OCI-LY1 (cell line): ENCODE data around the gene CLOCK.

Experiments used
- H2AFZ ChIP-seq: fragments of 200-600 bp; sonication (generic), shearing (Covaris generic); 2 replicates; pipeline ENCODE4 v1.6.0; 2014; ENCODE audit warnings: antibody characterized with exemption, mild to moderate bottlenecking, low read length
- H3F3A ChIP-seq: fragments of 200-600 bp; sonication (generic), shearing (Covaris generic); 2 replicates; pipeline ENCODE4 v1.6.0; 2014; ENCODE audit warnings: mild to moderate bottlenecking, antibody characterized with exemption, low read length, moderate library complexity; ENCODE audit not compliant: insufficient read depth
- H3K27ac ChIP-seq: fragments of 200-600 bp; sonication (generic); 2 replicates; pipeline ENCODE4 v1.5.1; 2014; ENCODE audit warnings: low read length, mixed run types, mild to moderate bottlenecking, low read depth; ENCODE audit not compliant: poor library complexity, severe bottlenecking
- H3K27me3 ChIP-seq: fragments of 200-600 bp; sonication (generic); 2 replicates; pipeline ENCODE4 v1.6.0; 2014; ENCODE audit warnings: antibody characterized with exemption, mild to moderate bottlenecking, low read length, moderate library complexity; ENCODE audit not compliant: insufficient read depth
- H3K36me3 ChIP-seq: fragments of 200-600 bp; sonication (generic); 2 replicates; pipeline ENCODE4 v1.6.1; 2014; ENCODE audit warnings: mild to moderate bottlenecking, antibody characterized with exemption, low read length, moderate library complexity, mixed read lengths; ENCODE audit not compliant: insufficient read depth
- H3K4me1 ChIP-seq: fragments of 200-600 bp; sonication (generic); 2 replicates; pipeline ENCODE4 v1.5.1; 2014; ENCODE audit warnings: mild to moderate bottlenecking, low read length, moderate library complexity; ENCODE audit not compliant: insufficient read depth, severe bottlenecking
- H3K4me2 ChIP-seq: fragments of 200-600 bp; sonication (generic), shearing (Covaris generic); 2 replicates; pipeline ENCODE4 v1.6.1; 2014; ENCODE audit warnings: low read length
- H3K4me3 ChIP-seq: fragments of 200-600 bp; sonication (generic); 2 replicates; pipeline ENCODE4 v1.5.1; 2014; ENCODE audit warnings: low read length, low read depth, mild to moderate bottlenecking, mixed read lengths; ENCODE audit not compliant: poor library complexity, severe bottlenecking
- H3K79me2 ChIP-seq: fragments of 200-600 bp; shearing (Covaris generic); 2 replicates; pipeline ENCODE4 v1.6.1; 2016; ENCODE audit warnings: mixed run types, low read length, mixed read lengths; ENCODE audit not compliant: insufficient read depth
- H3K9ac ChIP-seq: fragments of 200-600 bp; sonication (generic), shearing (Covaris generic); 2 replicates; pipeline ENCODE4 v1.6.1; 2014; ENCODE audit warnings: mild to moderate bottlenecking, low read length, mixed read lengths
- H3K9me2 ChIP-seq: fragments of 200-600 bp; sonication (generic), shearing (Covaris generic); 2 replicates; pipeline ENCODE4 v1.6.1; 2014; ENCODE audit warnings: low read depth, mild to moderate bottlenecking, low read length, mixed read lengths
- H3K9me3 ChIP-seq: fragments of 200-600 bp; shearing (Covaris generic); 2 replicates; pipeline ENCODE4 v1.6.1; 2014; ENCODE audit warnings: low read length, mixed read lengths
- H4K20me1 ChIP-seq: fragments of 200-600 bp; sonication (generic), shearing (Covaris generic); 2 replicates; pipeline ENCODE4 v1.6.0; 2016; ENCODE audit warnings: mild to moderate bottlenecking, low read length; ENCODE audit not compliant: insufficient read depth
- CTCF ChIP-seq: fragments of 200-600 bp; sonication (generic), shearing (Covaris generic); IDR thresholded peaks from 2 replicates; pipeline ENCODE4 v1.5.1; 2017; ENCODE audit warnings: mild to moderate bottlenecking, antibody characterized with exemption, low read length, moderate library complexity, mixed read lengths
- EZH2 ChIP-seq: fragments of 200-600 bp; sonication (generic), shearing (Covaris generic); IDR thresholded peaks from 2 replicates; pipeline ENCODE4 v1.8.0; 2017; ENCODE audit warnings: borderline replicate concordance, mixed run types, mild to moderate bottlenecking, antibody characterized with exemption, low read length, moderate library complexity, mixed read lengths

Gene CLOCK

GRCh38 chr4:55431710-55432336 is 114.9 kb downstream of the CLOCK start:
- no peaks in the 10 kb centered on the region for H4K20me1 ChIP-seq
- no peaks in the 10 kb centered on the region for H3K79me2 ChIP-seq
- no peak overlapping the region for H3K4me3 ChIP-seq
- peaks cover 72% of the 10 kb centered on the region for H3K36me3 ChIP-seq
- H2AFZ ChIP-seq: no peak overlapping the region
- H3K27me3 ChIP-seq: no peaks in the 10 kb centered on the region
- no peaks in the 10 kb centered on the region for H3K4me1 ChIP-seq
- no peaks in the 10 kb centered on the region for H3F3A ChIP-seq
- TF ChIP-seq CTCF (no peak), EZH2 (no peak)
- H3K9ac ChIP-seq: no peak overlapping the region
- no peak overlapping the region for H3K27ac ChIP-seq
- no peaks in the 10 kb centered on the region for H3K9me2 ChIP-seq
- H3K9me3 ChIP-seq: no peaks in the 10 kb centered on the region
- H3K4me2 ChIP-seq: no peak overlapping the region

- Histone ChIP-seq H3F3A (no peaks in the 10 kb centered on the region), H2AFZ (no peak overlapping the region), H3K4me3 (no peak overlapping the region), H3K4me2 (no peak overlapping the region), H3K9ac (no peak overlapping the region), H3K9me2 (no peaks in the 10 kb centered on the region), H3K9me3 (no peaks in the 10 kb centered on the region), H3K27ac (no peak overlapping the region), H3K79me2 (no peaks in the 10 kb centered on the region), H3K4me1 (no peaks in the 10 kb centered on the region), H4K20me1 (no peaks in the 10 kb centered on the region), H3K36me3 (peaks cover 90% of the 10 kb centered on the region), H3K27me3 (no peaks in the 10 kb centered on the region)
- no peak for TF ChIP-seq EZH2
- TF ChIP-seq CTCF: no peak
Observed at GRCh38 chr4:55424791-55425190, 121.9 kb downstream of the CLOCK start.

- no peak overlapping the region for H3K9ac ChIP-seq
- no peaks in the 10 kb centered on the region for H3K27me3 ChIP-seq
- TF ChIP-seq EZH2: no peak
- no peak for TF ChIP-seq CTCF
- H3K9me2 ChIP-seq: no peaks in the 10 kb centered on the region
- no peak overlapping the region for H3K27ac ChIP-seq
- H4K20me1 ChIP-seq: no peaks in the 10 kb centered on the region
- peaks cover 11% of the 10 kb centered on the region for H3K79me2 ChIP-seq
- no peak overlapping the region for H2AFZ ChIP-seq
- no peak overlapping the region for H3K4me3 ChIP-seq
- no peaks in the 10 kb centered on the region for H3K9me3 ChIP-seq
- H3K4me2 ChIP-seq: no peak overlapping the region
- no peaks in the 10 kb centered on the region for H3K4me1 ChIP-seq
- H3K36me3 ChIP-seq: peaks cover 71% of the 10 kb centered on the region
- H3F3A ChIP-seq: no peaks in the 10 kb centered on the region
Observed at GRCh38 chr4:55416176-55416575, 130.5 kb downstream of the CLOCK start.
